ENCODE results near the gene LARP4B.

- no peak for TF ChIP-seq PTBP1 (IDR thresholded peaks at IDR 0.05; ENCODE audit: low read depth, low read length, poor library complexity, severe bottlenecking)
- no peak for TF ChIP-seq SMARCC2 (IDR thresholded peaks at IDR 0.05)
These were observed 140.5 kb downstream of the LARP4B start for GRCh38 chr10:790821-791551.
